B cell (primary cell): ENCODE data around the gene ZFHX2.

ENCODE experiments used
- EZH2 ChIP-seq: IDR thresholded peaks from 2 replicates; pipeline ENCODE4 v1.6.1; 2012; ENCODE audit warnings: borderline replicate concordance, low read depth, mild to moderate bottlenecking, moderate library complexity, low read length; ENCODE audit not compliant: insufficient read depth, poor library complexity, severe bottlenecking
- TF ChIP-seq, protein P1 (sequence below): fragments of 200-600 bp; IDR thresholded peaks from one replicate; pipeline ENCODE4 v1.8.0; 2022; ENCODE audit warnings: antibody characterized with exemption, mild to moderate bottlenecking

DNA sequence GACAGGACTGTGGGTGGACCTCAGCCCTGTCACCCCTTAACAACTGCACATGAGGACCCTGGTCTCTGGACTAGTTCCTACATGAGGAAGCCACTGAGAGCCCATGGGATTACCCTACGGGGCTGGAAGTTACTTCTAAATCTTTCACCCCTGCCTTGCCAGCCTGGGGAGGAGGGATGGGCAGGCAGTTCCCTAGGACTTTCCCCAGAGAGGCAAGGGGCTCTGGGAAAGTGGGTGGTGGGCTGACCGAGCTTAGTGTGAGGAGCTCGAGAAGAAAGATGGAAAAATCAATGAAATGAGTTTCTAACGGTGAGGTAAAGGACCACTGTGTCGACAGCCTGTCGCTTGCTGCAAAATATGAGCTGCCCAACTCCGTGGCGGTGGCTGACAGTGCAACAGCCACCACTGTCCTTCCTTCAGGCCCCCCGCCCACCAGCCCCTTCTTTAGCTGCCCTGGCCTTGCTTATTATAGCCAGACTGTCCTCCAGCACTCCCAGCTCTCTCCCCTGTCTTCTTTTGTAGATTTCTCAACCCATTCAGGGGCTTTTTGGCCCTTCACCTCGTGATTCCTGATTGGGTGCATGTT, 5.0 kb downstream of the ZFHX2 start:
- no peak for TF ChIP-seq EZH2
- TF ChIP-seq, protein P1, sequence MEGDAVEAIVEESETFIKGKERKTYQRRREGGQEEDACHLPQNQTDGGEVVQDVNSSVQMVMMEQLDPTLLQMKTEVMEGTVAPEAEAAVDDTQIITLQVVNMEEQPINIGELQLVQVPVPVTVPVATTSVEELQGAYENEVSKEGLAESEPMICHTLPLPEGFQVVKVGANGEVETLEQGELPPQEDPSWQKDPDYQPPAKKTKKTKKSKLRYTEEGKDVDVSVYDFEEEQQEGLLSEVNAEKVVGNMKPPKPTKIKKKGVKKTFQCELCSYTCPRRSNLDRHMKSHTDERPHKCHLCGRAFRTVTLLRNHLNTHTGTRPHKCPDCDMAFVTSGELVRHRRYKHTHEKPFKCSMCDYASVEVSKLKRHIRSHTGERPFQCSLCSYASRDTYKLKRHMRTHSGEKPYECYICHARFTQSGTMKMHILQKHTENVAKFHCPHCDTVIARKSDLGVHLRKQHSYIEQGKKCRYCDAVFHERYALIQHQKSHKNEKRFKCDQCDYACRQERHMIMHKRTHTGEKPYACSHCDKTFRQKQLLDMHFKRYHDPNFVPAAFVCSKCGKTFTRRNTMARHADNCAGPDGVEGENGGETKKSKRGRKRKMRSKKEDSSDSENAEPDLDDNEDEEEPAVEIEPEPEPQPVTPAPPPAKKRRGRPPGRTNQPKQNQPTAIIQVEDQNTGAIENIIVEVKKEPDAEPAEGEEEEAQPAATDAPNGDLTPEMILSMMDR, result no peak
